ENCODE measurements around the gene ISM2.
"Not testable (repeated sequence)": the region's sequence is repeated elsewhere in the genome, so short reads cannot be mapped to it uniquely, and the experiment has no call there.

Gene ISM2

GRCh38 chr14:77498120-77498979, at the start of gene ISM2:
ISM2 (minus strand) TSS chr14:77498816; CDS start chr14:77498793, 23 bp downstream.
- Histone ChIP-seq H2AFZ (peak within 1 kb of the TSS; percentile 88), H3K4me1 (no peaks in the 10 kb centered on the region), H3K9ac (no peak within 1 kb of the TSS), H3K4me2 (ENCODE audit: low read length) (peak within 1 kb of the TSS; percentile 83), H3K4me3 (ENCODE audit: low read depth, low read length) (peak within 1 kb of the TSS; percentile 29), H3K36me3 (ENCODE audit: control insufficient read depth, insufficient read depth, low read length) (no peaks in the 10 kb centered on the region), H3K27ac (no peak within 1 kb of the TSS), H3K79me2 (no peaks in the 10 kb centered on the region), H3K9me3 (ENCODE audit: control insufficient read depth, low read length) (no peaks in the 10 kb centered on the region), H3K27me3 (ENCODE audit: control insufficient read depth, insufficient read depth, low read length) (no peaks in the 10 kb centered on the region)
- TF ChIP-seq CTCF (IDR thresholded peaks at IDR 0.05) = no peak

GRCh38 chr14:77547512-77548180, 49.0 kb upstream of the ISM2 start:
- TF ChIP-seq CTCF (IDR thresholded peaks at IDR 0.05) = no peak
- Histone ChIP-seq H3K9me3 (ENCODE audit: control insufficient read depth, low read length) (no peaks in the 10 kb centered on the region), H3K4me3 (ENCODE audit: low read depth, low read length) (no peak overlapping the region), H3K27ac (no peak overlapping the region), H3K79me2 (peaks cover 2% of the 10 kb centered on the region), H3K36me3 (ENCODE audit: control insufficient read depth, insufficient read depth, low read length) (no peaks in the 10 kb centered on the region), H3K27me3 (ENCODE audit: control insufficient read depth, insufficient read depth, low read length) (no peaks in the 10 kb centered on the region), H3K4me2 (ENCODE audit: low read length) (no peak overlapping the region), H3K9ac (no peak overlapping the region), H3K4me1 (no peaks in the 10 kb centered on the region), H2AFZ (no peak overlapping the region)

- not testable (repeated sequence) for H3K4me3 ChIP-seq (ENCODE audit: low read depth, low read length); H3K4me1 ChIP-seq; H3K27me3 ChIP-seq (ENCODE audit: control insufficient read depth, insufficient read depth, low read length); H3K4me2 ChIP-seq (ENCODE audit: low read length); H2AFZ ChIP-seq; H3K36me3 ChIP-seq (ENCODE audit: control insufficient read depth, insufficient read depth, low read length); H3K79me2 ChIP-seq; H3K9me3 ChIP-seq (ENCODE audit: control insufficient read depth, low read length); H3K9ac ChIP-seq; H3K27ac ChIP-seq
These were observed 46.6 kb upstream of the ISM2 start for GRCh38 chr14:77545171-77545570.

- no peak overlapping the region for H3K27ac ChIP-seq
These were observed 46.0 kb upstream of the ISM2 start for GRCh38 chr14:77544571-77544970.

More at GRCh38 chr14:77544571-77544970, 46.0 kb upstream of the ISM2 start:
- no peak overlapping the region for H3K4me3 ChIP-seq (ENCODE audit: low read depth, low read length)
- H3K27me3 ChIP-seq (ENCODE audit: control insufficient read depth, insufficient read depth, low read length) = no peaks in the 10 kb centered on the region
- TF ChIP-seq CTCF (IDR thresholded peaks at IDR 0.05) = no peak
- H3K9ac ChIP-seq = no peak overlapping the region
- no peaks in the 10 kb centered on the region for H3K36me3 ChIP-seq (ENCODE audit: control insufficient read depth, insufficient read depth, low read length)
- H2AFZ ChIP-seq = no peak overlapping the region
- no peak overlapping the region for H3K4me2 ChIP-seq (ENCODE audit: low read length)
- no peaks in the 10 kb centered on the region for H3K4me1 ChIP-seq
- no peaks in the 10 kb centered on the region for H3K9me3 ChIP-seq (ENCODE audit: control insufficient read depth, low read length)
- peaks cover 2% of the 10 kb centered on the region for H3K79me2 ChIP-seq

All from parathyroid adenoma (tissue), 2 donors.